ENCODE results near the gene MFNG.

GRCh38 chr22:37525746-37526350 lies 39.7 kb upstream of the MFNG start:
- TF ChIP-seq, protein P1, sequence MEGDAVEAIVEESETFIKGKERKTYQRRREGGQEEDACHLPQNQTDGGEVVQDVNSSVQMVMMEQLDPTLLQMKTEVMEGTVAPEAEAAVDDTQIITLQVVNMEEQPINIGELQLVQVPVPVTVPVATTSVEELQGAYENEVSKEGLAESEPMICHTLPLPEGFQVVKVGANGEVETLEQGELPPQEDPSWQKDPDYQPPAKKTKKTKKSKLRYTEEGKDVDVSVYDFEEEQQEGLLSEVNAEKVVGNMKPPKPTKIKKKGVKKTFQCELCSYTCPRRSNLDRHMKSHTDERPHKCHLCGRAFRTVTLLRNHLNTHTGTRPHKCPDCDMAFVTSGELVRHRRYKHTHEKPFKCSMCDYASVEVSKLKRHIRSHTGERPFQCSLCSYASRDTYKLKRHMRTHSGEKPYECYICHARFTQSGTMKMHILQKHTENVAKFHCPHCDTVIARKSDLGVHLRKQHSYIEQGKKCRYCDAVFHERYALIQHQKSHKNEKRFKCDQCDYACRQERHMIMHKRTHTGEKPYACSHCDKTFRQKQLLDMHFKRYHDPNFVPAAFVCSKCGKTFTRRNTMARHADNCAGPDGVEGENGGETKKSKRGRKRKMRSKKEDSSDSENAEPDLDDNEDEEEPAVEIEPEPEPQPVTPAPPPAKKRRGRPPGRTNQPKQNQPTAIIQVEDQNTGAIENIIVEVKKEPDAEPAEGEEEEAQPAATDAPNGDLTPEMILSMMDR (IDR thresholded peaks at IDR 0.05): no peak
- no peak for TF ChIP-seq POLR2AphosphoS5 (IDR thresholded peaks at IDR 0.05)
- no peak for TF ChIP-seq POLR2A (IDR thresholded peaks at IDR 0.05)
